ENCODE data around the gene NYNRIN. TPM values are rescaled to one million over a fixed set of nuclear protein-coding genes. Genes with fewer than 3 reads are reported as not detected.

The NYNRIN gene
- total RNA-seq, 1 experiment from 2014 or later: 0.03 TPM

DNA sequence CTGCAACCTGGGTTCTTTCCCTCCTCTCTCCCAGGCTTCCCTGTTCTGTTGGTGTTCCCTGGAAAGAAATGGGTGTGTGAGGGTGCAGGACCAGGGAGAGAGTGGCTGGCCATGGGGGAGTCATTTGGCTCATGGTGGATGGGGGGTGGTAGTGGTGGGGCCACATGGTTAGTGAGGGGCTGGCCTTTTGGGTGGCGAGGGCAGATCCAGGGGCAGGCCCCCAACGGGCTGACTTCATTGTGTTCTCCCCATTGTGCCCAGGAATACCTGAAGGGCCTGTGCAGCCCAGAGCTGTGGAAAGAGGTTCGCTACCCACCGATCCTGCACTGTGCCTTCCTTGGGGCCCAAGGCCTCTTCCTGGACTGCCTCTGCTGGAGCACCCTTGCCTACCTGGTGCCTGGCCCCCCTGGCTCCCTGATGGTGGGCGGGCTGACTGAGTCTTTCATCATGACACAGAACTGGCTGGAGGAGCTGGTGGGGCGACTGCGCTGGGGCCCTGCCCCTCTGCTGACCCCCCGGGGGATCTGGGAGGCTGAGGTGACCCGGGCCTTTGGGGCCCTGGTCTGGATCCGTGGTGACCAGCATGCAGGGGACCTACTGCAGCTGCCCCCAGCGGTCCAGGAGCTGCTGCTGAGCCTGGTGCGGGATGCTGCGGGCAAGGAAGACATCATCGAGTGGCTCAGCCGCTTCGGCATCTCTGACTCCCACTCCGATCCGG is 9.0 kb downstream of the NYNRIN start:
- in situ Hi-C loops (cut with HindIII; ENCODE audit: low pct_unique_long_range_greater_than_20kb, low sequenced_read_pairs): no loop called here

DNA sequence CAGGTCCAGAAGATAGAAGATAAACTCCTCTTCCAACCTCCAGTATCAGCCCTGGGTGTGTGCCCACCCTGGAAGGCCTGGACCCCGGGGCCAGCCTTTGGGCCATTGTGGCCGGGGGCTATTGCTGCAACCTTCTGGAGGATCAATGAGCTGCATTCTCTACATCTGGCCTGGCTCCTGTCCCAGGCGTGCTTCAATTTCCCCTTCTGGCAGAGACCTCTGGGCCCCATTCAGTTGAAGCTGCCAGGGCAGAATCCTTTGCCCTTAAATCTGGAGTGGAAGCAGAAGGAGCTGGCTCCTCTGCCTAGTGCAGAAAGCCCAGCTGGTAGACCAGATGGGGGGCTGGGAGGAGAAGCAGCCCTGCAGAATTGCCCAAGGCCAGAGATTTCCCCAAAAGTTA is 10.0 kb downstream of the NYNRIN start:
- DNase-seq (ENCODE audit: low read depth): no peak
- in situ Hi-C loops (cut with HindIII; ENCODE audit: low pct_unique_long_range_greater_than_20kb, low sequenced_read_pairs): no loop called here

More for the DNA sequence above, 9.0 kb downstream of the NYNRIN start:
- DNase-seq (ENCODE audit: low read depth): no peak

DNA sequence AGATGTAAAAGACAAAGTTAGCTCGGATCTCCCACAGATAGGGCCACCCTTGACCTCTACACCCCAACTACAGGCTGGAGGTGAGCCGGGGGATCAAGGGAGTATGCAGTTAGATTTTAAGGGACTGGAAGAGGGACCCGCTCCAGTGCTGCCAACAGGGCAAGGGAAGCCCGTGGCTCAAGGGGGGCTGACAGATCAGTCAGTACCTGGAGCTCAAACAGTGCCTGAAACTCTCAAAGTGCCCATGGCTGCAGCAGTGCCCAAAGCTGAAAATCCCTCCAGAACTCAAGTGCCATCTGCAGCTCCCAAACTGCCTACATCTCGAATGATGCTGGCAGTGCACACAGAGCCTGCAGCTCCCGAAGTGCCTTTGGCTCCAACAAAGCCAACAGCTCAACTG is 10.4 kb downstream of the NYNRIN start:
- in situ Hi-C loops (cut with HindIII; ENCODE audit: low pct_unique_long_range_greater_than_20kb, low sequenced_read_pairs): no loop called here
- no peak for DNase-seq (ENCODE audit: low read depth)

DNA sequence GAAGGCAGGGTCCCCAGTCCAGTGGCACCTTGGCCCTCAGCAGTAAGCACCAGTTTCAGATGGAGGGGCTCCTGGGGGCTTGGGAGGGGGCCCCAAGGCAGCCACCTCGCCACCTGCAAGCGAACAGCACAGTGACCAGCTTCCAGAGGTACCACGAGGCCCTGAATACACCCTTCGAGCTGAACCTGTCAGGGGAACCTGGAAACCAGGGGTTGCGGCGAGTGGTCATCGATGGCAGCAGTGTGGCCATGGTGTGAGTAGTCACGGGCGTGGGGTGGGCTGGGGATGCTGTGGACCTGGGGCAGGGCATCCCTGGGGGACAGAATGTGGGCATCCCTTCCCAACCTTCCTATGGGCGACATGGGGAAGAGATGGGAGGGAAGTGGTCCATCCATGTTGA is 11.2 kb downstream of the NYNRIN start:
- no peak for DNase-seq (ENCODE audit: low read depth)
- in situ Hi-C loops (cut with HindIII; ENCODE audit: low pct_unique_long_range_greater_than_20kb, low sequenced_read_pairs): no loop called here

DNA sequence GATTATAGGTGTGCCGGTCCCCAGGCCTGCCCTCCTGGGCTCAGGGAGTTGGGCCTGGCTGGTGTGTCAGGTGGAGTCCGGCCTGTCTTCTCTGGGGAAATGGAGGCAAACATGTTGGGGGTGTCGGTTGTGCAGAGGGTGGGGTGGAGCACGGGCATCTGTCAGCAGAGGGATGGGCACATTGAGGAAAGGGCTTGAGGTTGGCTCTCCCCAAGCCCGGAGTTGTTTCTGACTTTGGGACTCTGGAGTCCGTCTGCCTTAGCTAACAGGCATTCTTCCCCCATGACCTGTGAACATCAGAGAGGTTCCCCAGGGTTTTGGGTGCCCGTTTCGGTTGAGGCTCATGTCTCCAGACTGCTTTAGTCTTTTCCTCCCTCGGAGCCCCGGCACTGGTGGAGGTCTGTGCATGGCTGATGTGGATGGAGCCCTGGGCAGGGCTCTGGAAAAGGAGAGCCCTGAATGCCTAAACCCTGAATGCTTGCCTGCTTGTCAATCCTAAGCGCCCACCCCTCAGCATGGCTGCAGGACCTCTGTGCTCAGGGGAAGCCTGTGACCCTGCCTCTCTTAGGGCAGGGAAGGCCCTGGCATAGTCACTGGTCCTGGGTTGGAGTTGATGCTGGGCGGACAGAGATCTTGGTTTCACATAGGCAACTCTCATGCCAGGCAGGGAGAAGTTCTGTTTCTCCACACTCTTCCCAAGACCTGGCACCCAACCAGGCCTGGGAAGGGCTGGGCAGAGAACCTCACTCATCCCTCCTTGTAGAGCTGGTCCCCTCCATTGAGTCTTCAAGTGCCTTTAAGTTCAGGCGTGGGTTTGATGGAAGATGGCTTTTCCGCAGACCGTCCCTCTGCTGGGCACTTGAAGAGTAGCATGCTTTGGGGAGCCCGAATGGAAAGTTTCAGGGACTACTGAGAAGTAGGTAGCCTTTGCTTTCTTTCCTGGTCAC is 12.9 kb downstream of the NYNRIN start:
- peak; percentile 8 for DNase-seq (ENCODE audit: low read depth)
- in situ Hi-C loops (cut with HindIII; ENCODE audit: low pct_unique_long_range_greater_than_20kb, low sequenced_read_pairs): no loop called here

DNA sequence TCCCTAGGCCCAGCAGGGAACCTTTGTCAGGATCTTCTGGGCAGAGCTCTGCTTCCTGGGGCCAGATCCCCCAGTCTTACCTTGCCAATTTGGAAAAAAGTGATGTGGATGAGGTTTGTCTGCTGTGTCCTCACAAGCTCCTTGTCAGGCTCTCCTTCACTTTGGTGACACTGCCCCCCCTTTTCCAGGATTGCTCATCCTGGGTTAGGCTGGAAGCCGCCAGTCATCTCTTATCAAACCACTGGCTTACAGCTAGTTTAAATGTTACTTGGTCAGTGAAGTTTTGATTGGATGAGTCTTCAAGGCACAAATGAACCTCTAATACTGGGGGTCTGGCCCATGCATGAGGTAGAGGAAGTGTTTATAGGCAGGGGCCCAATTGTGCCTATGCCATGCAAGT is 15.3 kb downstream of the NYNRIN start:
- in situ Hi-C loops (cut with HindIII; ENCODE audit: low pct_unique_long_range_greater_than_20kb, low sequenced_read_pairs): no loop called here

DNA sequence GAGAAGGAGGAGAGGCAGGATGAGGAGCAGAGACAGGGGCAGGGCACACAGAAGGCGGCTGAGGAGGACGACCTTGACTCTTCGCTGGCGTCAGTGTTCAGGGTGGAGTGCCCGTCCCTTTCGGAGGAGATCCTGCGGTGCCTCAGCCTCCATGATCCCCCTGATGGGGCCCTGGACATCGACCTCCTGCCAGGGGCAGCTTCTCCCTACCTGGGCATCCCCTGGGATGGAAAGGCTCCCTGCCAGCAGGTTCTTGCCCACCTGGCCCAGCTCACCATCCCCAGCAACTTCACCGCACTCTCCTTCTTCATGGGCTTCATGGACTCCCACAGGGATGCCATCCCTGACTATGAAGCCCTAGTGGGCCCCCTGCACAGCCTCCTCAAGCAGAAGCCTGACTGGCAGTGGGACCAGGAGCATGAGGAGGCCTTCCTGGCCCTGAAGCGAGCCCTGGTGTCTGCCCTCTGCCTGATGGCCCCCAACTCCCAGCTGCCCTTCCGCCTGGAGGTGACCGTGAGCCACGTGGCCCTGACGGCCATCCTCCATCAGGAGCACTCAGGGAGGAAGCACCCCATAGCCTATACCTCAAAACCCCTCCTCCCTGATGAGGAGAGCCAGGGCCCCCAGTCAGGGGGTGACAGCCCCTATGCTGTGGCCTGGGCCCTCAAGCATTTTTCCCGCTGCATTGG is 16.1 kb downstream of the NYNRIN start:
- in situ Hi-C loops (cut with HindIII; ENCODE audit: low pct_unique_long_range_greater_than_20kb, low sequenced_read_pairs): no loop called here
- DNase-seq (ENCODE audit: low read depth): no peak

More for the DNA sequence above, 15.3 kb downstream of the NYNRIN start:
- no peak for DNase-seq (ENCODE audit: low read depth)

DNA sequence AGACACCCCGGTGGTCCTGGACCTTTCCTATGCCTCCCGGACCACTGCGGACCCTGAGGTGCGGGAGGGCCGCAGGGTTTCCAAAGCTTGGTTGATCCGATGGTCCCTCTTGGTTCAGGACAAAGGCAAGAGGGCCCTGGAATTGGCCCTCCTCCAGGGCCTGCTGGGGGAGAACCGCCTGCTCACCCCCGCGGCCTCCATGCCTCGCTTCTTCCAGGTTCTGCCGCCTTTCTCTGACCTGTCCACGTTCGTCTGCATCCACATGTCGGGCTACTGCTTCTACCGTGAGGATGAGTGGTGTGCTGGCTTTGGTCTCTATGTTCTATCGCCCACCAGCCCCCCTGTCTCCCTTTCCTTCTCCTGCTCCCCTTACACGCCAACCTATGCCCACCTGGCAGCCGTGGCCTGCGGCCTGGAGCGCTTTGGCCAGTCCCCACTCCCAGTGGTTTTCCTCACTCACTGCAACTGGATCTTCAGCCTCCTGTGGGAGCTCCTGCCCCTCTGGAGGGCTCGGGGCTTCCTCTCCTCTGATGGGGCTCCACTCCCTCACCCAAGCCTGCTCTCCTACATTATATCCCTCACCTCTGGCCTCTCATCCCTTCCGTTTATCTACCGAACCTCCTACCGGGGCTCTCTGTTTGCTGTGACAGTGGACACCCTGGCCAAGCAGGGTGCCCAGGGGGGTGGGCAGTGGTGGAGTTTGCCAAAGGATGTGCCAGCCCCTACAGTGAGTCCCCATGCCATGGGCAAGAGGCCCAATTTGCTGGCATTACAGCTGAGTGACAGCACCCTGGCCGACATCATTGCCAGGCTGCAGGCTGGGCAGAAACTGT is 16.8 kb downstream of the NYNRIN start:
- in situ Hi-C loops (cut with HindIII; ENCODE audit: low pct_unique_long_range_greater_than_20kb, low sequenced_read_pairs): no loop called here
- DNase-seq (ENCODE audit: low read depth): no peak

DNA sequence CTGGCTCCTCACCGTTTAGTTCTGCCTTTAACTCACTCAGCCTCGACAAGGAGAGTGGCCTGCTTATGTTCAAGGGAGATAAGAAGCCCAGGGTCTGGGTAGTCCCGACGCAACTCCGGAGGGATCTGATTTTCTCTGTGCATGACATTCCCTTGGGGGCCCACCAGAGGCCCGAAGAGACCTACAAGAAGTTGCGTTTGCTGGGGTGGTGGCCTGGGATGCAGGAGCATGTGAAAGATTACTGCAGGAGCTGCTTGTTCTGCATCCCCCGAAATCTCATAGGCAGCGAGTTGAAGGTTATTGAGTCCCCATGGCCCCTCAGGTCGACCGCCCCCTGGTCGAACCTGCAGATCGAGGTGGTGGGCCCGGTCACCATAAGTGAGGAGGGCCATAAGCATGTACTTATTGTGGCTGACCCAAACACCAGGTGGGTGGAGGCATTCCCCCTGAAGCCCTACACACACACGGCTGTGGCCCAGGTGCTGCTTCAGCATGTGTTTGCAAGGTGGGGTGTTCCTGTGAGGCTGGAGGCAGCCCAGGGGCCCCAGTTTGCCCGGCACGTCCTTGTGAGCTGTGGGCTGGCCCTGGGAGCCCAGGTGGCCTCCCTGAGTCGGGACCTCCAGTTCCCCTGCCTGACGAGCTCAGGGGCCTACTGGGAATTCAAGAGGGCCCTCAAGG is 17.6 kb downstream of the NYNRIN start:
- in situ Hi-C loops (cut with HindIII; ENCODE audit: low pct_unique_long_range_greater_than_20kb, low sequenced_read_pairs): no loop called here
- no peak for DNase-seq (ENCODE audit: low read depth)

DNA sequence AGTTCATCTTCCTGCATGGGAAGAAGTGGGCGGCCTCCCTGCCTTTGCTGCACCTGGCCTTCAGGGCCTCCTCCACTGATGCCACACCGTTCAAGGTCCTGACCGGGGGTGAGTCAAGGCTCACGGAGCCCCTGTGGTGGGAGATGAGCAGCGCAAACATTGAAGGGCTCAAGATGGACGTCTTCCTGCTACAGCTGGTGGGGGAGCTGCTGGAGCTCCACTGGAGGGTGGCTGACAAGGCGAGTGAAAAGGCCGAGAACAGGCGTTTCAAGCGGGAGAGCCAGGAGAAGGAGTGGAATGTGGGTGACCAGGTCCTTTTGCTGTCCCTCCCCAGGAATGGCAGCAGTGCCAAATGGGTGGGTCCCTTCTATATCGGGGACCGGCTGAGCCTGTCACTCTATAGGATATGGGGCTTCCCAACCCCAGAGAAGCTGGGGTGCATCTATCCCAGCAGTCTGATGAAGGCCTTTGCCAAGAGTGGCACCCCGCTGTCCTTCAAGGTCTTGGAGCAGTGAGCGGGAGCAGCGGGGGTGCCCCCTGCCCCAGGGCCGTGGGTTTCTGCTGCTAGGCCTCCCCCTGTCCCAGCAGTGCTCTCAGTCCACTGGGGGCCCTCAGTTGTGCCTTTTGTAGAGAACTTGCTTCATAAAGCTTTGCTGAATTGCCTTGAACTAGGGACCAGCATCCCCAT is 18.3 kb downstream of the NYNRIN start:
- DNase-seq (ENCODE audit: low read depth): no peak
- in situ Hi-C loops (cut with HindIII; ENCODE audit: low pct_unique_long_range_greater_than_20kb, low sequenced_read_pairs): no loop called here

DNA sequence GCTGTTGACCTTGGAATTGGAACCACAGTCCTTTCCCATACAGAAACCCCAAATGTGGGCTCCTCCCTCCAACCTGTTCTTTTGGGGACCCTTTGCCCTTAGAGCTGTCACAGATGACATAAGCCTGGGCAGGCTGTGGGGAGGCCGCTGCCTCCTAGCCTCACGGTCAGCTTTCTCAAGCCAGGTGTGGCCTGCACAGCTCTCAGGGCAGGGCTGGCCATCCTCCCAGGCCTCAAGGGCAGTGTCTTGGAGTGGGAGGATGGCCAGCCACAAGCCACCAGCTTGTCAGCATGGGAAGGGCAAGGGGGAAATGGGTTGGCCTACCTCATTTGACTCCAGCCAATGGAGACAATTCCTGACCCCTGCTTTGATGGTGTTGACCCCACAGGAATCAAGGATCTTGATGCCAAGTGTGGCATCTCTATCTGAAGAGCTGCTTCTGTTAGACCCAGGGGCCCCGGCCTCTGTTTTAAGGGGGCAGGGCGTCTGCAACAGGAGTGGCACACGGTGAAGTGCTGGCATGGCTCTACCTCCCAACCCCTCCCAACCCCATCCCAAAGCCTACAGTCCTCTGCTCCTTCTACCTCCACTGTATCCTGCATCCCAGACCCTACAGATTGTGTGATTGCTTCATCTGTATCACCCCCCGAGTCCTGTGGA is 19.2 kb downstream of the NYNRIN start:
- in situ Hi-C loops (cut with HindIII; ENCODE audit: low pct_unique_long_range_greater_than_20kb, low sequenced_read_pairs): no loop called here
- DNase-seq (ENCODE audit: low read depth): no peak

DNA sequence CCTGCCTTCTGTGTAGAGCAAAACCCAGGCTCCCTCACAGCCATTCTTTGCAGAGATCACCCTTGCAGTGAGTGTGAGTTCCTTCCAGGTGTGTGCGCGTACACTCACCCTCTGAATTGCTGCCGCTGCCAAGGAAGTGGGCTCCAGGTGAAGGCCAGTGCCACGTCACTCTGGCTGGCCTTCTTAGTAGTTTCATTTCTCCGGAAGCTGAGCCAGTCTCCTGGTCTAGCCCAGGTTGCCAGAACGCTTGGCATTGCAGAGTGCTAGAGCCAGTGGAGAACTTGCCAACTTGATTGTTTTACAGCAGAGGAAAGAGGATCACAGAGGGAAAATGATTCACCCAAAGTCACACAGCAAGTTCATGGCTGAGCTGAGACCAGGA is 19.7 kb downstream of the NYNRIN start:
- in situ Hi-C loops (cut with HindIII; ENCODE audit: low pct_unique_long_range_greater_than_20kb, low sequenced_read_pairs): no loop called here
- DNase-seq (ENCODE audit: low read depth): no peak

DNA sequence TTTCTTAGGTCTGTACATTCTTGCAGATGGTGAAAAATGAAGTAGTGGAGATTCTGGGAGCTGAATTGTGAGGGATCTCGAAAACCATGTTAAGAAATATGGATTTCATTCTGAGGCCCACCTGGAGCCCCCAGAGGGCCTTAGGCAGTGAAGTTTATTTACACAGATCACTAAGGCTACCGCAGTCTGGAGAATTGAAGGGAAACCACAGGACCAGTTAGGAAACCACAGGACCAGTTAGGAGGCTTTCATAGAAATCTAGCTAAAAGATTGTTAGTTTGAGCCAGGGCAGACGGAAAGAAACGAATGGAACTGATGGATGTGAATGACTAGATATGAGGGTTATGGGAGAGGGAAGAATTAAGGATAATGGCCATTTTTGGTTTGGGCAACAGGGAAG is 23.5 kb downstream of the NYNRIN start:
- no peak for DNase-seq (ENCODE audit: low read depth)

DNA sequence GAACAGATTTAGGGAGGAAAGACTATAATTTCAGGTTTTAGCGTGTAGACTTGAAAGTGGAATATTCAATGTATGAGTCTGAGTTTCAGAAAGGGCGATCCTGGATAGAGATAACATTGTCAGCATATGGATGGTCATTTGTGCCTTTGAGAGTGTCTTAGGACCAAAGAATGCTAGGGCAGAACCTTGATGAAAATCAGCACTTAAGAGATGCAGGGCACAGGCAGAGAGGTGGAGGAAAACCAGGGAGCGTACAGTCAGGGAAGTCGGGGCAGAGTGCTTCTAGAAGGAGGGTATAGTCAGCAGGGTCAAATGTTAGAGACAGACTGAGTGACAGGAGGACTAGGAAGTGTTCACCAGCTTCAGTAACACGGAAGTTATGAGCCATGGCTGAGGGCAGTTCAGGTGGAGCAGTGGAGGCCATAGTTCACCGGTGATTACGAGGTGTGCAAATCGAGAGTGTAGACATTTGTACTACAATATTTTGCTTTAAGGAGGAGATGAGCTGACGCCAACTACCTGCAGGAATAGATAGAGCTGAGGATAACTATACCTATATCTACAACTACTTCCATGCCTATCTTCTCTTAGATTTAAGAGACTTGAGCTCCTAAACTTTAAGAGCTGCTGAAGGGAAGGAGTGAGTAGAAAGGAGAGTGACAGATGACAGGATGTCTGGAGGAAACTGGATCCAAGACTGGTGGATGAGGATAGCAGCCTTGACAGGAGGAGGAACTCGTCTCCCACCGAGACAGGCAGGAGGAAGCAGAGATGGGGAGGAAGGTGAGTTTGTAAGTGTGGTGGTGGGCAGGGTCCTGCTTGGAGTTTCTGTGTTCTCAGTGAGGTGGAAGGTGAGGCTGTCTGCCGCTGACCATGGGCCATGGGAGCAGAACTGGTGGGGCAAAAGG is 24.1 kb downstream of the NYNRIN start:
- DNase-seq (ENCODE audit: low read depth): no peak
- in situ Hi-C loops (cut with HindIII; ENCODE audit: low pct_unique_long_range_greater_than_20kb, low sequenced_read_pairs): no loop called here

More for the DNA sequence above, 23.5 kb downstream of the NYNRIN start:
- in situ Hi-C loops (cut with HindIII; ENCODE audit: low pct_unique_long_range_greater_than_20kb, low sequenced_read_pairs): no loop called here

DNA sequence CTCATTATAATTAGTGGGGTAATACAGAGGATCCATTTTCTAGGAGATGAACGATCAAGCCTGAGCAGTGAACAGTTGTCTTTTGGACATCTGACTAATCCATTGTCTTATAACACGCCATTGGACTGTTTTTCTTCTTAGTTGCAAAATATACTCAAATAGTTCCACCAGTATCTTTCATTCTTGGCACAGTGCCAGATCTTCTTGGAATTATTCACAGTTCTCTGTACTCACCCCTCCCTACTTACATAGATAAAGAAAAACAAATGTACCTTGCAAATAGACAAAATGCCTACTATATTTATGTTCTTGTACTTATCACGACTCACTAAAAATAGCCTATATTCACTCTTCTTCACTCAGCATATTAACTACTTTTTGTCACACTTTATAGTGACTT is 26.9 kb downstream of the NYNRIN start:
- in situ Hi-C loops (cut with HindIII; ENCODE audit: low pct_unique_long_range_greater_than_20kb, low sequenced_read_pairs): no loop called here
- DNase-seq (ENCODE audit: low read depth): no peak
